GM12874 (cell line): Measurements from ENCODE around the gene SUMO4.

Experiments
- CTCF ChIP-seq: IDR thresholded peaks from 2 replicates; pipeline ENCODE4 v1.5.1; 2011; ENCODE audit warnings: low read depth, mild to moderate bottlenecking, control low read depth, low read length, moderate library complexity; ENCODE audit not compliant: insufficient read depth

Gene SUMO4

DNA sequence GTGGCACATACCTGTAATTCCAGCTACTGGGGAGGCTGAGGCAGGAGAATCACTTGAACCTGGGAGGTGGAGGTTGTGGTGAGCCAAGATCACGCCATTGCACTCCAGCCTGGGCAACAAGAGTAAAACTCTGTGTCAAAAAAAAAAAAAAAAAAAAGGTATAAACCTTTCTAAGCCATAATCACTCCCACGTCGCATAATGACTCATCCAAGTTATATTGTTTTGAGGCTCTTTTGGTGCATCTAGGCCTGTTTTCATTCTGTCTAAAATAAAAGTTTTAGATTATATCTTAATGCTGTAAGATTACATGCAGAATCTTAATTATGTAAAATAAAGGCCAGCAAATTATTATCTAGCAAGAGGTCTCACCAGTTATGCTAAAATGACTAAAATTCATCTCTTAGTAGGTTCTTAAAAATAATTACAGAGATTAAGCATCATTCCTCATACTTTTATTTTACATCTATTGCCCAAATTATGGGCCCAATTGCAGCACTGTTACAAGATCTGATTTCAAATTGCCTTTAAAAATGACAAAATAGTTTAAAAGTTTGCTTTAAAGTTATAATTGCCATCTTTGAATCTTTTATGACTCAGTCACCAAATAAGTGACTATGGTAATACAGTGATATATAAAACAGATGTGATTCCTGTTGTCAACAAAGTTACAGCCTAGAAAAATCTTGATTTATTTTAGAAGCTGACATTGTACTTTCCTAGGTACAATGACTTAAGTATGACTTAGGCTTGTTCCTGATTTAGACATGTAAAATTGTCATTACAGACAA lies 10.4 kb upstream of the SUMO4 start:
- no peak for TF ChIP-seq CTCF

DNA sequence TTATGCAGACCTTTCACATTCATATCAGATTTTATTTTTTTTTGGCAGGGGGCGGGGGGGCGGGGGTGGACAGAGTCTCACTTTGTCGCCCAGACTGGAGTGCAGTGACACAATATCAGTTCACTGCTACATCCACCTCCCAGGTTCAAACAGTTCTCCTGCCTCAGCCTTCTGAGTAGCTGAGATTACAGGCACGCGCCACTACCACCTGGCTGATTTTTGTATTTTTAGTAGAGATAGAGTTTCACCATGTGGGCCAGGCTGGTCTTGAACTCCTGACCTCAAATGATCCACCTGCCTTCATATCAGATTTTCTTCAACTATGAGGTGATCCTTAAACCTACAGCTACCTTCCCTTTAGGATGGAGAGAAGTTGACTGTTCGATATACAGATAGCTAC lies 8.0 kb upstream of the SUMO4 start:
- TF ChIP-seq CTCF, result no peak

DNA sequence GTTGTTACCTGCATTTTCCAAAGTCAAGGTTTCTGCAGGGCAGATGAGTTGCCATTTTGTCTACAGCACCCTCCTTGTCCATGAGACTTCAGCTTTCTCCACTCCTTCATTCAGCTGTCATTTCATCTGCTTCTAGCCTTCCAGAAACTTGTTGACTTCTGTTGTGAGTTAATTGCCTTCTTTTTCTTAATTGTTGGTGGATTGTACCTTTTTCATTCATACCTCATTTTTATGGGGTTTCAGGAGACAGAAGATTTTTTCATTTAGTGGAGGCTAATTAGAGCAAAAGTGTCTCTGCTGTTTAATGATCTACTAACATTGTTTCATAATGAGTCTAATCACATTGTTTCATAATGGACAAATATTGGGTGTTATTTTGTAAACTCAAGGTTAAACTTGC lies 7.5 kb upstream of the SUMO4 start:
- TF ChIP-seq CTCF, result no peak

DNA sequence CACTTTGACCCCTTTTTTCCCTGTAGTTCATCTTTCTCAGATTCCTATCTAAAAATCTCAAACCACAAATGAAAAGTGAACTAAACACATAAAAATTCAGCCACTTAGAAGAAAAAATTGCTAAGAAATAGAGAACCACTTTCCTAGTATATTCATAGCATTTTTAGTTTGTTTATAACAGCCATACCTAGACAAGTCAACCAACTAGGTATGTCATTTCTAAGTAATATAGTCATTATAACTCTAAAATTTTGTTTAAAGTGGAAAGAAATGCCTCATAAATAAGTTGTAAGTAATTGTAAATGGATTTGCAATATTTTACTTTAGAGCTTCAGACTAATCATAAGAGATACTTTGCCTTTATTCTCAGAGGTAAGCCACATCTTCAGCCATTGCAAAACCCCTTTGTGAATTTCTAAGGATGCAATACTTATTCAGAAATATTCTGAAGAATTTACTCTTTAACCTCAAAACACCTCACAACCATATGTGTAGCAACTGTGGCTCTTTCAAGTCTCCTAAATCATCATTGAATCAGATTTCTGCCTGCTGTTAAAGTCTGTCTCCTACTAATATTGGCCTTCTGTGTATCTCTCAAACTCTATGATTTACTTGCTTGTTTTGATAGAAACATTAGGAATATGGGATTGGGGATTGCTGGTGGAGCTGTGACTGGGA lies 6.9 kb upstream of the SUMO4 start:
- TF ChIP-seq CTCF, result no peak

- TF ChIP-seq CTCF, result no peak
Observed at GRCh38 chr6:149395185-149395584, 4.9 kb upstream of the SUMO4 start.

DNA sequence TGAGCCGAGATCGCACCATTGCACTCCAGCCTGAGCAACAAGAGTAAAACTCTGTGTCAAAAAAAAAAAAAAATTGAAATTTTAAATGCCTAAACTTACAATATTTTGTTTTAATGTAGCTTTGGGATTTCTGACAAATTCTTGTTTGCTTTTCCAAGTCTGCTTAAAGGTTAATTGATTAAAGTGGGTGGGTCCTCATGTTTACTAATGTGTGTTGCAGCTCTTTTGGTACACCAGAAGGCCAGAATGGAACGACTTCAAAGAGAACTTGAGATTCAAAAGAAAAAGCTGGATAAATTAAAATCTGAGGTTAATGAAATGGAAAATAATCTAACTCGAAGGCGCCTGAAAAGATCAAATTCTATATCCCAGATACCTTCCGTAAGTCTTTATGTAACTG lies 2.7 kb upstream of the SUMO4 start:
- no peak for TF ChIP-seq CTCF

GRCh38 chr6:149403534-149403933 lies 3.5 kb downstream of the SUMO4 start:
- no peak for TF ChIP-seq CTCF
